HL-60 (cell line): ENCODE results near the gene PTX4.

ENCODE experiments used
- DNase-seq, 2 experiments: peaks; one replicate each; pipeline ENCODE4 v3.0.0-alpha.2; 2010 to 2020; ENCODE audit warnings: low read depth in 1 of 2, low spot score in 1 of 2
- H3K27ac ChIP-seq: fragments of 250-450 bp; sonication (Bioruptor Pico); replicated peaks from 2 replicates; pipeline ENCODE4 v1.5.1; 2020; ENCODE audit warnings: mild to moderate bottlenecking, moderate library complexity
- H3K27me3 ChIP-seq: fragments of 250-450 bp; sonication (Bioruptor Pico); 2 replicates; pipeline ENCODE4 v1.5.1; 2021; ENCODE audit warnings: mild to moderate bottlenecking, moderate library complexity; ENCODE audit not compliant: insufficient read depth, poor library complexity, severe bottlenecking
- H3K4me3 ChIP-seq: replicated peaks from 2 replicates; pipeline ENCODE4 v1.5.1; 2011; ENCODE audit warnings: mild to moderate bottlenecking, control low read depth, low read length; ENCODE audit not compliant: insufficient read depth
- GABPA ChIP-seq: IDR thresholded peaks from 2 replicates; pipeline ENCODE4 v1.6.1; 2012; ENCODE audit warnings: low read depth
- POLR2AphosphoS5 ChIP-seq: IDR thresholded peaks from 2 replicates; pipeline ENCODE4 v1.6.1; 2012; ENCODE audit warnings: low read depth
- SPI1 ChIP-seq: IDR thresholded peaks from 2 replicates; pipeline ENCODE4 v1.6.1; 2012; ENCODE audit warnings: low read depth, mild to moderate bottlenecking, borderline replicate concordance
- TF ChIP-seq, protein P1 (sequence below): IDR thresholded peaks from 2 replicates; pipeline ENCODE4 v1.6.1; 2012; ENCODE audit warnings: low read depth; ENCODE audit not compliant: insufficient replicate concordance
- TF ChIP-seq, protein P2 (sequence below): IDR thresholded peaks from one replicate; pipeline ENCODE4 v1.5.1; 2011; ENCODE audit warnings: low read length, control low read depth, inconsistent platforms; ENCODE audit not compliant: insufficient read depth

PTX4 gene

GRCh38 chr16:1461146-1461545 is 27.6 kb downstream of the PTX4 start:
- TF ChIP-seq, protein P1, sequence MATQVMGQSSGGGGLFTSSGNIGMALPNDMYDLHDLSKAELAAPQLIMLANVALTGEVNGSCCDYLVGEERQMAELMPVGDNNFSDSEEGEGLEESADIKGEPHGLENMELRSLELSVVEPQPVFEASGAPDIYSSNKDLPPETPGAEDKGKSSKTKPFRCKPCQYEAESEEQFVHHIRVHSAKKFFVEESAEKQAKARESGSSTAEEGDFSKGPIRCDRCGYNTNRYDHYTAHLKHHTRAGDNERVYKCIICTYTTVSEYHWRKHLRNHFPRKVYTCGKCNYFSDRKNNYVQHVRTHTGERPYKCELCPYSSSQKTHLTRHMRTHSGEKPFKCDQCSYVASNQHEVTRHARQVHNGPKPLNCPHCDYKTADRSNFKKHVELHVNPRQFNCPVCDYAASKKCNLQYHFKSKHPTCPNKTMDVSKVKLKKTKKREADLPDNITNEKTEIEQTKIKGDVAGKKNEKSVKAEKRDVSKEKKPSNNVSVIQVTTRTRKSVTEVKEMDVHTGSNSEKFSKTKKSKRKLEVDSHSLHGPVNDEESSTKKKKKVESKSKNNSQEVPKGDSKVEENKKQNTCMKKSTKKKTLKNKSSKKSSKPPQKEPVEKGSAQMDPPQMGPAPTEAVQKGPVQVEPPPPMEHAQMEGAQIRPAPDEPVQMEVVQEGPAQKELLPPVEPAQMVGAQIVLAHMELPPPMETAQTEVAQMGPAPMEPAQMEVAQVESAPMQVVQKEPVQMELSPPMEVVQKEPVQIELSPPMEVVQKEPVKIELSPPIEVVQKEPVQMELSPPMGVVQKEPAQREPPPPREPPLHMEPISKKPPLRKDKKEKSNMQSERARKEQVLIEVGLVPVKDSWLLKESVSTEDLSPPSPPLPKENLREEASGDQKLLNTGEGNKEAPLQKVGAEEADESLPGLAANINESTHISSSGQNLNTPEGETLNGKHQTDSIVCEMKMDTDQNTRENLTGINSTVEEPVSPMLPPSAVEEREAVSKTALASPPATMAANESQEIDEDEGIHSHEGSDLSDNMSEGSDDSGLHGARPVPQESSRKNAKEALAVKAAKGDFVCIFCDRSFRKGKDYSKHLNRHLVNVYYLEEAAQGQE, result no peak
- no peak for TF ChIP-seq POLR2AphosphoS5
- TF ChIP-seq GABPA, result no peak
- TF ChIP-seq, protein P2, sequence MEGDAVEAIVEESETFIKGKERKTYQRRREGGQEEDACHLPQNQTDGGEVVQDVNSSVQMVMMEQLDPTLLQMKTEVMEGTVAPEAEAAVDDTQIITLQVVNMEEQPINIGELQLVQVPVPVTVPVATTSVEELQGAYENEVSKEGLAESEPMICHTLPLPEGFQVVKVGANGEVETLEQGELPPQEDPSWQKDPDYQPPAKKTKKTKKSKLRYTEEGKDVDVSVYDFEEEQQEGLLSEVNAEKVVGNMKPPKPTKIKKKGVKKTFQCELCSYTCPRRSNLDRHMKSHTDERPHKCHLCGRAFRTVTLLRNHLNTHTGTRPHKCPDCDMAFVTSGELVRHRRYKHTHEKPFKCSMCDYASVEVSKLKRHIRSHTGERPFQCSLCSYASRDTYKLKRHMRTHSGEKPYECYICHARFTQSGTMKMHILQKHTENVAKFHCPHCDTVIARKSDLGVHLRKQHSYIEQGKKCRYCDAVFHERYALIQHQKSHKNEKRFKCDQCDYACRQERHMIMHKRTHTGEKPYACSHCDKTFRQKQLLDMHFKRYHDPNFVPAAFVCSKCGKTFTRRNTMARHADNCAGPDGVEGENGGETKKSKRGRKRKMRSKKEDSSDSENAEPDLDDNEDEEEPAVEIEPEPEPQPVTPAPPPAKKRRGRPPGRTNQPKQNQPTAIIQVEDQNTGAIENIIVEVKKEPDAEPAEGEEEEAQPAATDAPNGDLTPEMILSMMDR, result no peak
- TF ChIP-seq SPI1, result no peak
- H3K27me3 ChIP-seq, result no peaks in the 10 kb centered on the region
- H3K4me3 ChIP-seq, result no peak overlapping the region
- no peak for DNase-seq
- no peak overlapping the region for H3K27ac ChIP-seq

GRCh38 chr16:1460602-1461138 is 28.1 kb downstream of the PTX4 start:
- no peak overlapping the region for H3K27ac ChIP-seq
- no peak overlapping the region for H3K4me3 ChIP-seq
- DNase-seq, result no peak
- no peaks in the 10 kb centered on the region for H3K27me3 ChIP-seq
- TF ChIP-seq, protein P1, result no peak
- TF ChIP-seq GABPA (no peak), SPI1 (no peak), POLR2AphosphoS5 (no peak)
- TF ChIP-seq, protein P2, result no peak

DNA sequence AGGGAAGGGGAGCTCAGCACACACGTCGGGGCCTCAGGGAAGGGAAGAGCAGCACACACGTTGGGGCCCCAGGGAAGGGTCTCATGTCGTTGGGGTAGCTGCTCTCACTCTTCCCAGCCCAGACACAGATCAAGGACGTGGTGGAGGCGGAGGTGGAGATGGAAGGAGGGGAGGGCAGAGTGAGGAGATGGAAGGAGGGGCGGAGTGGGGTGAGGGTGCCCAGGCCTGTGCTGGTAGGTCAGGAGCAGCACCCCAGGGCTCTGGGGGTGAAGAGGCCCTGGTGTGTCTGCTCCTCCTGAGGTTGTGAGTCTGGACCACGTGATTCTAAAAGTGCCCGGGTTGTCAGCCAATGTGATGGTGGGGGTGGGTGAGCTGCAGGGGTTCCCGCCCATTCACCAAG is 28.8 kb downstream of the PTX4 start:
- no peak overlapping the region for H3K27ac ChIP-seq
- no peaks in the 10 kb centered on the region for H3K27me3 ChIP-seq
- DNase-seq, result no peak
- TF ChIP-seq GABPA (no peak), SPI1 (no peak), POLR2AphosphoS5 (no peak; the same call in 1 of the 2 replicates)
- TF ChIP-seq, protein P1, result no peak
- TF ChIP-seq, protein P2, result no peak
- H3K4me3 ChIP-seq, result no peak overlapping the region
